GM19324 (cell line): ENCODE measurements around the gene RAPGEF1.

ENCODE experiments used
- ATAC-seq: cut with Tn5 transposase; IDR thresholded peaks from one replicate; pipeline ENCODE4 v1.9.1; 2021; ENCODE audit warnings: mild to moderate bottlenecking, moderate library complexity; ENCODE audit not compliant: unreplicated experiment, low FRiP score

The RAPGEF1 gene

GRCh38 chr9:131546336-131547084, 193.4 kb downstream of the RAPGEF1 start:
- ATAC-seq, result no peak

- ATAC-seq, result no peak
Observed at GRCh38 chr9:131545786-131546335, 194.0 kb downstream of the RAPGEF1 start.

- no peak for ATAC-seq
Observed at GRCh38 chr9:131545003-131545785, 194.7 kb downstream of the RAPGEF1 start, which contains the start of gene PRRT1B. TSS of gene PRRT1B (plus strand) at chr9:131545523. CDS start at chr9:131545616, 93 bp downstream.

- no peak for ATAC-seq
Observed at GRCh38 chr9:131543141-131543540, 196.7 kb downstream of the RAPGEF1 start.

GRCh38 chr9:131539223-131539923, 200.5 kb downstream of the RAPGEF1 start:
- ATAC-seq, result no peak

GRCh38 chr9:131537946-131538345, 201.9 kb downstream of the RAPGEF1 start:
- no peak for ATAC-seq

- no peak for ATAC-seq
Observed at GRCh38 chr9:131534721-131535237, 205.1 kb downstream of the RAPGEF1 start.

GRCh38 chr9:131530920-131531832, 208.7 kb downstream of the RAPGEF1 start, which contains the start of gene UCK1:
TSS of gene UCK1 (minus strand) at chr9:131531263. CDS start at chr9:131531174, 89 bp downstream.
- peak; percentile 85 for ATAC-seq

GRCh38 chr9:131530546-131530919, 209.3 kb downstream of the RAPGEF1 start:
- ATAC-seq, result peak; percentile 8

GRCh38 chr9:131529597-131530545, 210.0 kb downstream of the RAPGEF1 start:
- ATAC-seq, result no peak

GRCh38 chr9:131528886-131529505, 210.9 kb downstream of the RAPGEF1 start:
- ATAC-seq, result no peak

GRCh38 chr9:131528186-131528585, 211.7 kb downstream of the RAPGEF1 start:
- no peak for ATAC-seq
